GM23248 (cell line): ENCODE data around the gene TTPAL.

Source experiments
- EZH2 ChIP-seq: fragments of 200-600 bp; sonication (generic); IDR thresholded peaks from 2 replicates; pipeline ENCODE4 v1.6.1; 2018; ENCODE audit warnings: antibody characterized with exemption, mild to moderate bottlenecking; ENCODE audit not compliant: insufficient read depth, poor library complexity, severe bottlenecking
- EZH2phosphoT487 ChIP-seq: fragments of 200-600 bp; sonication (generic); IDR thresholded peaks from 2 replicates; pipeline ENCODE4 v1.6.1; 2018; ENCODE audit warnings: antibody characterized with exemption, moderate library complexity, mild to moderate bottlenecking, low read depth; ENCODE audit not compliant: insufficient read depth

DNA sequence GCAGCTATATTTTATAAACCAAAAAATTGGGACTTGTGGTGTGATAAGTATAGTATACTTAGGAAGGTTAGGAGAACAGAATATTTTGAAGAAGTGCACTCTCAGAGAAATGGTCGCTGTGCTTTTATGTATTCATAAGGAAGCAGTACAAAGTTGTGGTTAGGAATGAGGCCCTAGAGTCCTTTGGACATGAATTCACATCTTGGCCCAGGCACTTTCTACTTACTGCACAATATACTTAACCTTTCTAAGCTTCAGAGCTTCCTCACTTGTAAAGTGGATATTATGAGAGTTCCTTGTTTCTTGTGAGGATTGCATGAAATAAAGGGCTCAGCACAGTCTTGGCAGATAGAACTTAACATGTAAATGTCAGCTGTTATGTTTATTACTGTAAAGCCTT is 67.2 kb downstream of the TTPAL start:
- TF ChIP-seq EZH2, result no peak
- TF ChIP-seq EZH2phosphoT487, result no peak
